Measurements from ENCODE around the gene NUDT14. TPM values are rescaled to one million over a fixed set of nuclear protein-coding genes. Genes with fewer than 3 reads are reported as not detected.

NUDT14 gene
- total RNA-seq, 4 donors from 2014 or later: 14.6 to 22.2 (median 19.8) TPM

DNA sequence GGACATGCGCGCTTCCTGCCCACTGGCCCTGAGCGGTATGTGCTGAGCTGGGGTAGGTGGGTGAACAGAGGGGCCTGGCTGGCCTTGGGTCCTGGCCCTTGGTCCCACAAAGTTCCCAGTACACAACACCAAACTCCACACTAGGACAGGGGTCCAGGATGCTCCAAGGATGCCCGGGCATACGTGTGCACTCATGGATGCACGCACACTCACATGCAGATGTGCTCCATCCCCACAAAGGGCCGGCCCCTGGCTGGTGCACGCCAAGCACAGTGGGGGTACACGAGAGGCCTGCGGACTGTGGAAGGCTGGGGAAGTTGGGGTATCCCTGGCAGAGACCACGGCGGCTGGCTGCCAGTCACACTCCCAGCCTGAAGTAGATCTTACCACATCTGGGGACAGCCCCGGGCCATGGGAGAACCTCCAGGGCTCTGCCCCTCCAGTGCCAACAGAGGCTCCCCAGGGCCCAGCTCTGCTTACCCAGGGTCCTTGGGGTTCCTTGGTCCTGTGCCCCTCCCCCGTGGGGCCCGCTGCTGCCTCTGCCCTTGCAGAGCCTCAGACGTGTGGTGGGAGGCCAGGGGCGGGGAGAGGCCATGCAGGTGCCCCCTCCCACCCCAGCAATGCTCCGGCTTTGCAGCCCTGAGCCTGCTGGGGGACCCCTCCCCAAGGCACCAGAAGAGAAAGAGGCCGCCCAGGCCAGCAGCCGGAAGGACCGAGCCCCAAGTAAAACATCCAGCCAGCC, 24.0 kb upstream of the NUDT14 start:
- Histone ChIP-seq H3K27me3 (peaks cover 12% of the 10 kb centered on the region), H3K36me3 (peaks cover 11% of the 10 kb centered on the region), H3K4me3 (no peak overlapping the region), H3K4me1 (peaks cover 46% of the 10 kb centered on the region), H3K9me3 (no peaks in the 10 kb centered on the region), H3K27ac (no peak overlapping the region)
- 20% methylated on average over 6 of the region's 21 CpGs for WGBS
- DNase-seq (ENCODE audit: low spot score in 2 of 2): no peak
- TF ChIP-seq POLR2AphosphoS5 (IDR thresholded peaks at IDR 0.05) (no peak), EP300 (IDR thresholded peaks at IDR 0.05) (no peak), POLR2A (IDR thresholded peaks at IDR 0.05) (no peak)
- TF ChIP-seq, protein P1, sequence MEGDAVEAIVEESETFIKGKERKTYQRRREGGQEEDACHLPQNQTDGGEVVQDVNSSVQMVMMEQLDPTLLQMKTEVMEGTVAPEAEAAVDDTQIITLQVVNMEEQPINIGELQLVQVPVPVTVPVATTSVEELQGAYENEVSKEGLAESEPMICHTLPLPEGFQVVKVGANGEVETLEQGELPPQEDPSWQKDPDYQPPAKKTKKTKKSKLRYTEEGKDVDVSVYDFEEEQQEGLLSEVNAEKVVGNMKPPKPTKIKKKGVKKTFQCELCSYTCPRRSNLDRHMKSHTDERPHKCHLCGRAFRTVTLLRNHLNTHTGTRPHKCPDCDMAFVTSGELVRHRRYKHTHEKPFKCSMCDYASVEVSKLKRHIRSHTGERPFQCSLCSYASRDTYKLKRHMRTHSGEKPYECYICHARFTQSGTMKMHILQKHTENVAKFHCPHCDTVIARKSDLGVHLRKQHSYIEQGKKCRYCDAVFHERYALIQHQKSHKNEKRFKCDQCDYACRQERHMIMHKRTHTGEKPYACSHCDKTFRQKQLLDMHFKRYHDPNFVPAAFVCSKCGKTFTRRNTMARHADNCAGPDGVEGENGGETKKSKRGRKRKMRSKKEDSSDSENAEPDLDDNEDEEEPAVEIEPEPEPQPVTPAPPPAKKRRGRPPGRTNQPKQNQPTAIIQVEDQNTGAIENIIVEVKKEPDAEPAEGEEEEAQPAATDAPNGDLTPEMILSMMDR (IDR thresholded peaks at IDR 0.05): no peak

DNA sequence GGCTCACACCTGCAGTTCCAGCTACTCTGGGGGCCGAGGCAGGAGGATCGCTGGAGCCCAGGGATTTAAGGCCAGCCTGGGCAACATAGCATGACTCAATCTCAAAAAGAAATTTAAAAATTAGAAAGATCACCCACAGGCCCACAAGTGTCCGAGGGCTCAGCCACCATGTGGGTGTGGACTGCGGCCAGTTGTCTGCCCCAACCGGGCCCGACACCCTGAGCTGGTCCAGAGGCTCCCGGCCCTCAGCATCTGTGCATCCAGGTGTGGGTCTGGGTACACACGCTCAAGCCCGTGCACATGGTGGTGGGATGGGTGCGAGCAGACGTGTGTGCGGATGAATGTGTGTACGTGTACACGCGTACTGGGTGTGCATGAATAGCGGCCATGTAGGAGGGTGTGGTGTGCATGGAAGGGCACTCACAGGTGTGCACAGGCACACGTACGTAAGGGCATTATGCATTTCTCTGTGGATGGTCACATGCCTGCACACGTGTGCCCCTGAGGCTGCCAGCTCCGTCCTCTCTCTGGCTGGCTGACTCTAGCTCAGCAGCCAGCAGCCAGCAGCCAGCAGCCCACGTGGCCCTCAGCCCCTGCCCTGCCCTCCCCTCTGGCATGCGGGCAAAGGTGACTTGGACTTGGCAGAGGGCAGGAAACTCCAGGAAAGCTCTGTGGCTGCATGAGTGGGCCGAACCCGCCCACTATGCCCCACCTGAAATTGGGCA, 23.3 kb upstream of the NUDT14 start:
- no peak overlapping the region for H3K4me3 ChIP-seq
- TF ChIP-seq, protein P1 (IDR thresholded peaks at IDR 0.05): no peak
- TF ChIP-seq POLR2AphosphoS5 (IDR thresholded peaks at IDR 0.05) (no peak), EP300 (IDR thresholded peaks at IDR 0.05) (no peak), POLR2A (IDR thresholded peaks at IDR 0.05) (no peak)
- WGBS: 58% methylated on average over 13 of the region's 24 CpGs
- peaks cover 46% of the 10 kb centered on the region for H3K4me1 ChIP-seq
- peaks cover 12% of the 10 kb centered on the region for H3K27me3 ChIP-seq
- no peaks in the 10 kb centered on the region for H3K9me3 ChIP-seq
- peaks cover 3% of the 10 kb centered on the region for H3K36me3 ChIP-seq
- H3K27ac ChIP-seq: no peak overlapping the region
- DNase-seq (ENCODE audit: low spot score in 2 of 2): no peak

DNA sequence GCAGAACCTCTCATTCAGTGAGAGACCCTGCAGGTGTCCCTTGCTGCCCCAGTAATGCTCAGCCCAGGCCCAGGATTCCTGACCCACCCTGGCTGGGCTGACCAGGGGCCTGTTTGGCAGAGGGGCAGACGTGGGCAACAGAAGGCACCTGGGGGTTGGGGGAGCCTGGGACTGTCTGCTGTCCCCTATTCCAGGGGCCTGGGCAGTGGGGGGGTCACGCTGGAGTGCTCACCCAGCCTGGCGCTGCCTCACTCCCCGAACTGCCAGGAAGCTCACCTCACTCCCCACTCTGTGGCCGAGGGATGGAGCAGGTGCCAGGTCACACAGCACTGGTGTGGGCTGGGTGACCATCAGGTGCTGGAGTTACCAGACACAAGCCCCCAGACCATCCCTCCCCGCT, 22.6 kb upstream of the NUDT14 start:
- Histone ChIP-seq H3K4me3 (no peak overlapping the region), H3K36me3 (no peaks in the 10 kb centered on the region), H3K27ac (no peak overlapping the region), H3K4me1 (peaks cover 46% of the 10 kb centered on the region), H3K9me3 (no peaks in the 10 kb centered on the region), H3K27me3 (peaks cover 16% of the 10 kb centered on the region)
- TF ChIP-seq POLR2A (IDR thresholded peaks at IDR 0.05): no peak
- TF ChIP-seq POLR2AphosphoS5 (IDR thresholded peaks at IDR 0.05): no peak
- no peak for TF ChIP-seq EP300 (IDR thresholded peaks at IDR 0.05)
- TF ChIP-seq, protein P1 (IDR thresholded peaks at IDR 0.05): no peak
- no peak for DNase-seq (ENCODE audit: low spot score in 2 of 2)
- WGBS: no CpG with 5 or more reads among the region's 6 CpGs

DNA sequence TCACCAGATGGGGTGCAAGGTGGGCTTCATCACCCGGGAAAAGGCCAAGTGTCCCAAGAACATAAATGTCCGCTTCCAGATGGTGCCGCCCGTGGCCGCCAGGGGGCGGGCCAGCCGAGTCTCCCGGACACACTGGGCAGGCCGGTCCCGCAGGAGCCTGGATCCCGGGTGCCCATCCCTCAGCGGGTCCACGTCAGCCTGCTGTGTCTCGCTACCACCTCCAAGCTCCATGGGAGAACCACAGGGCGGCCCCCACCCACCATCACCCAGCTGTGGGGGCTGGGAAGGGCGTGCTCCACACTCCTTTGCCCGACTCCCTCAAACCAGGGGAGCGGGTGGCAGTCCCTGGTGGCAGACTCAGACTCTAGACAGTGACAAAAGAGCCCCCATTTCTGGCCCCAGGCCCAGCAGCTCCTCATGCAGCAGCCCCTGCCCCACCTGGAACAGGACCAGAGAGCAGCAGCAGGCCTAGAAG, 22.0 kb upstream of the NUDT14 start:
- Histone ChIP-seq H3K27me3 (peaks cover 22% of the 10 kb centered on the region), H3K27ac (no peak overlapping the region)

More for the DNA sequence above, 22.0 kb upstream of the NUDT14 start:
- no peak for TF ChIP-seq POLR2A (IDR thresholded peaks at IDR 0.05)
- no peak for TF ChIP-seq POLR2AphosphoS5 (IDR thresholded peaks at IDR 0.05)
- TF ChIP-seq, protein P1 (IDR thresholded peaks at IDR 0.05): peak; percentile 84 to 93
- H3K9me3 ChIP-seq: no peaks in the 10 kb centered on the region
- peak in 1 of 2 donors; percentile 89 for DNase-seq (ENCODE audit: low spot score in 2 of 2)
- WGBS: 20% methylated on average over 1 of the region's 18 CpGs
- H3K4me1 ChIP-seq: peaks cover 46% of the 10 kb centered on the region
- no peaks in the 10 kb centered on the region for H3K36me3 ChIP-seq
- no peak overlapping the region for H3K4me3 ChIP-seq
